Activated B cell treated with CpG ODN at 0.5 μM for 24 hours (primary cell): ENCODE results near the gene PHACTR1. TPM values are rescaled to one million over a fixed set of nuclear protein-coding genes. Genes with fewer than 3 reads are reported as not detected.

ENCODE experiments used
- ATAC-seq: fragments of 200-7000 bp; cut with Tn5 transposase; one replicate; pipeline ENCODE4 v1.10.0; 2021; ENCODE audit warnings: low read depth, mild to moderate bottlenecking, moderate library complexity
- CTCF ChIA-PET: fragments of 350-600 bp; sonication (Branson Sonifier 250); formaldehyde crosslinking; loops from one replicate; lab custom pipeline; 2021; ENCODE audit warnings: antibody characterized with exemption; lab: Charles Lee
- POLR2A ChIA-PET: fragments of 350-600 bp; sonication (Branson Sonifier 250); formaldehyde crosslinking; loops from one replicate; lab custom pipeline; 2021; ENCODE audit warnings: antibody characterized with exemption; lab: Charles Lee
- DNase-seq: peaks from one replicate; pipeline ENCODE4 v3.0.0; 2022
- H3K27ac Mint-ChIP-seq: one replicate; pipeline ENCODE4 v1.8.0; 2020; ENCODE audit warnings: mixed read lengths
- H3K27me3 Mint-ChIP-seq: one replicate; pipeline ENCODE4 v1.8.0; 2021; ENCODE audit warnings: mixed read lengths
- H3K36me3 Mint-ChIP-seq: one replicate; pipeline ENCODE4 v1.8.0; 2021; ENCODE audit warnings: low read depth, mixed read lengths
- H3K4me1 Mint-ChIP-seq: one replicate; pipeline ENCODE4 v1.8.0; 2021; ENCODE audit warnings: mixed read lengths
- H3K4me3 Mint-ChIP-seq: one replicate; pipeline ENCODE4 v1.8.0; 2020; ENCODE audit warnings: mild to moderate bottlenecking, mixed read lengths
- H3K9me3 Mint-ChIP-seq: one replicate; pipeline ENCODE4 v1.8.0; 2020; ENCODE audit warnings: mixed read lengths
- intact Hi-C: fragments of 100-400 bp; cut with micrococcal nuclease; formaldehyde crosslinking; loops from one replicate; pipeline ENCODE4 v1.15.1; 2024
- total RNA-seq: library from RNA; stranded (reverse); gene quantifications from 2 replicates; pipeline ENCODE4 v1.2.3, GENCODE V29; 2022
- TF ChIP-seq, protein P1 (sequence below): fragments of 200-600 bp; IDR thresholded peaks from one replicate; pipeline ENCODE4 v1.8.0; 2022; ENCODE audit warnings: antibody characterized with exemption, mild to moderate bottlenecking

Gene PHACTR1
- total RNA-seq, 1 donor from 2014 or later: 115 TPM

GRCh38 chr6:13172291-13172690, 455.7 kb downstream of the PHACTR1 start:
- POLR2A ChIA-PET: no interaction called here
- no peaks in the 10 kb centered on the region for H3K9me3 Mint-ChIP-seq
- H3K4me1 Mint-ChIP-seq: no peaks in the 10 kb centered on the region
- ATAC-seq: no peak
- DNase-seq: no peak
- H3K4me3 Mint-ChIP-seq: no peak overlapping the region
- peaks cover 13% of the 10 kb centered on the region for H3K27me3 Mint-ChIP-seq
- H3K27ac Mint-ChIP-seq: no peak overlapping the region
- CTCF ChIA-PET: no interaction called here
- TF ChIP-seq, protein P1, sequence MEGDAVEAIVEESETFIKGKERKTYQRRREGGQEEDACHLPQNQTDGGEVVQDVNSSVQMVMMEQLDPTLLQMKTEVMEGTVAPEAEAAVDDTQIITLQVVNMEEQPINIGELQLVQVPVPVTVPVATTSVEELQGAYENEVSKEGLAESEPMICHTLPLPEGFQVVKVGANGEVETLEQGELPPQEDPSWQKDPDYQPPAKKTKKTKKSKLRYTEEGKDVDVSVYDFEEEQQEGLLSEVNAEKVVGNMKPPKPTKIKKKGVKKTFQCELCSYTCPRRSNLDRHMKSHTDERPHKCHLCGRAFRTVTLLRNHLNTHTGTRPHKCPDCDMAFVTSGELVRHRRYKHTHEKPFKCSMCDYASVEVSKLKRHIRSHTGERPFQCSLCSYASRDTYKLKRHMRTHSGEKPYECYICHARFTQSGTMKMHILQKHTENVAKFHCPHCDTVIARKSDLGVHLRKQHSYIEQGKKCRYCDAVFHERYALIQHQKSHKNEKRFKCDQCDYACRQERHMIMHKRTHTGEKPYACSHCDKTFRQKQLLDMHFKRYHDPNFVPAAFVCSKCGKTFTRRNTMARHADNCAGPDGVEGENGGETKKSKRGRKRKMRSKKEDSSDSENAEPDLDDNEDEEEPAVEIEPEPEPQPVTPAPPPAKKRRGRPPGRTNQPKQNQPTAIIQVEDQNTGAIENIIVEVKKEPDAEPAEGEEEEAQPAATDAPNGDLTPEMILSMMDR: no peak
- intact Hi-C loops: no loop called here
- no peaks in the 10 kb centered on the region for H3K36me3 Mint-ChIP-seq

DNA sequence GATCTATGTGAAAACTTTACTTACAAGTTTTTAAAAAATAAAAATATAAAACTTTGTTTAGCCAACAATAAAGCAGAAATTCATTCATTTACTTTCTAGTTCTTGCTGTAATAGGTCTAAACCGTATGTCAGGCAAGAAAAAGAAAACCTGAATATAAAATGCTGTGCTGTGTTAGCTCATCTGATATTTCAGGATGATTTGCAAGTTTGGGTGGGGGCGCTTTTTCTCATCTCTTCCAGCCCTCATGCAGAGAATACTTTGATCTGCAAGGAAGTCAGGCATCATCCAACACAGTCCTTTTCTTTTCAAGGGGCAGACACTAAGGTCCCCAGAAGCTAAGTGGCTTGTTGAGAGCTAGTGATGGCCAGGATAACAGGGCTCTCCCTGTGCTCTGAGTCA, 458.5 kb downstream of the PHACTR1 start:
- TF ChIP-seq, protein P1: no peak
- no peak overlapping the region for H3K27ac Mint-ChIP-seq
- ChIA-PET CTCF (no interaction called here), POLR2A (no interaction called here)
- no peaks in the 10 kb centered on the region for H3K36me3 Mint-ChIP-seq
- no peaks in the 10 kb centered on the region for H3K4me1 Mint-ChIP-seq
- H3K9me3 Mint-ChIP-seq: no peaks in the 10 kb centered on the region
- DNase-seq (no peak), ATAC-seq (no peak)
- H3K27me3 Mint-ChIP-seq: peaks cover 8% of the 10 kb centered on the region
- intact Hi-C loops: no loop called here
- no peak overlapping the region for H3K4me3 Mint-ChIP-seq

DNA sequence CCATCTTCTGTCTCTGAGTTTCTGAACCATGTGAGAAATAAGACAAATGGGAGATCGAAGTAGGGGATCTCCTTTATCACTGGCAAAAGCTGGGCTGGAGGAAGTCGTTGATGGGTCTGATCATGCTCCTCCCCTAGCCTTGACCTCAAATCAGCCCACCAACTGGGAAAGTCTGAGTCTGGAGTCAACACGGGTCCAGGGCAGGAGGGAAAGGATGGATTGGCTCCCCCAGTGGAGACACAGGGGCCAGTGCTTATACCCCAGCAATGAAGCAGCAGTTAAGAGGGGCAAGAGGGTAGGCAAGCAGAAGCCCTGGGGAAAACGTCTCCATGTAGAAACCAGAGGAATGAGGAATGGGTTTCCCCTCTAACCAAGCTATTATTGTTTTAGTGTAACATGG, 459.2 kb downstream of the PHACTR1 start:
- ATAC-seq: no peak
- ChIA-PET POLR2A (no interaction called here), CTCF (no interaction called here)
- TF ChIP-seq, protein P1: no peak
- H3K4me3 Mint-ChIP-seq: no peak overlapping the region
- DNase-seq: no peak
- no peaks in the 10 kb centered on the region for H3K4me1 Mint-ChIP-seq
- peaks cover 8% of the 10 kb centered on the region for H3K27me3 Mint-ChIP-seq
- H3K9me3 Mint-ChIP-seq: no peaks in the 10 kb centered on the region
- H3K27ac Mint-ChIP-seq: no peak overlapping the region
- H3K36me3 Mint-ChIP-seq: no peaks in the 10 kb centered on the region
- intact Hi-C loops: no loop called here

DNA sequence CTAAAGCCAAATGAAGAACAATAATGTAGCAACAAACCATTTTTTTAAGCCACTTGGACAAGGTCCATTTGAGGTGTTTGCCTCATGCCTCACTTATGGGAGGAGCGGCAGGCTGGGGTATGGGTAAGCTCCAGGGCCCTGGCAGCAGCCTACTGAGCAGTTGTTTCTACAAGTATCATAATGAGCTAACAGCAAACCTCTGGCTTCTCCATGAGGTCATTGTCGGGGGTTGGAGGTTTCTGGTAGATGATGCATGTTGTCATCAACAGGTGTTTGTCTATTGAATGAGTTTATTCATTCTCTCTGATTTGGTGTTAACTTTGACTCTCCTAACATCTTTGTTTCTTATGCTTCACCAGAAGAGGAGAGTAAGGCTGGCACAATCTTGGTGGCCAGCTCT, 461.1 kb downstream of the PHACTR1 start:
- ATAC-seq (no peak), DNase-seq (no peak)
- Mint-ChIP-seq H3K27ac (no peak overlapping the region), H3K27me3 (peaks cover 7% of the 10 kb centered on the region), H3K9me3 (no peaks in the 10 kb centered on the region), H3K36me3 (no peaks in the 10 kb centered on the region), H3K4me3 (no peak overlapping the region), H3K4me1 (no peaks in the 10 kb centered on the region)
- TF ChIP-seq, protein P1: no peak
- POLR2A ChIA-PET: no interaction called here
- CTCF ChIA-PET: no interaction called here
- intact Hi-C loops: no loop called here

- intact Hi-C loops: no loop called here
- TF ChIP-seq, protein P1: no peak
- H3K4me1 Mint-ChIP-seq: no peaks in the 10 kb centered on the region
- CTCF ChIA-PET: no interaction called here
- peaks cover 5% of the 10 kb centered on the region for H3K27me3 Mint-ChIP-seq
- H3K36me3 Mint-ChIP-seq: no peaks in the 10 kb centered on the region
- ATAC-seq (no peak), DNase-seq (no peak)
- POLR2A ChIA-PET: no interaction called here
- H3K9me3 Mint-ChIP-seq: no peaks in the 10 kb centered on the region
- no peak overlapping the region for H3K4me3 Mint-ChIP-seq
- H3K27ac Mint-ChIP-seq: no peak overlapping the region
Observed at GRCh38 chr6:13178107-13178506, 461.5 kb downstream of the PHACTR1 start.
